H1 (cell line): Measurements from ENCODE around the gene ALG6. TPM values are rescaled to one million over a fixed set of nuclear protein-coding genes. Genes with fewer than 3 reads are reported as not detected.
A peak's percentile ranks its signal among the peaks of the same experiment; 100 is the strongest.

Experiments used
- CTCF ChIA-PET: fragments of 300-600 bp; sonication (Branson Sonifier 250); formaldehyde crosslinking; loops from one replicate; lab custom pipeline; 2021; ENCODE audit not compliant: partially characterized antibody; lab: Charles Lee
- POLR2A ChIA-PET: fragments of 300-600 bp; sonication (Branson Sonifier 250); formaldehyde crosslinking; loops from one replicate; lab custom pipeline; 2021; ENCODE audit warnings: inconsistent platforms; ENCODE audit not compliant: partially characterized antibody; lab: Charles Lee
- DNase-seq, 2 experiments: peaks; one replicate each; pipeline versions ENCODE4 v3.0.0 to v3.0.0-alpha.2; 2010 to 2022; ENCODE audit warnings: low spot score in 2 of 2, low read depth in 1 of 2, mixed read lengths in 1 of 2
- FAIRE-seq: peaks from 2 replicates; lab custom pipeline; 2011; peaks lifted over from hg19 to GRCh38; lab: Jason Lieb, UNC
- H2AFZ ChIP-seq: 2 replicates; pipeline ENCODE4 v1.8.1; 2012; ENCODE audit warnings: low read length, inconsistent platforms
- H2AK5ac ChIP-seq: 2 replicates; pipeline ENCODE4 v1.6.1; 2013; ENCODE audit warnings: low read depth, low read length
- H2BK120ac ChIP-seq: replicated peaks from 2 replicates; pipeline ENCODE3; 2013; ENCODE audit warnings: low read depth, low read length, inconsistent platforms
- H2BK12ac ChIP-seq: 2 replicates; pipeline ENCODE4 v1.6.1; 2013; ENCODE audit warnings: low read depth, low read length
- H2BK15ac ChIP-seq: 2 replicates; pipeline ENCODE4 v1.6.1; 2013; ENCODE audit warnings: low read length
- H2BK20ac ChIP-seq: 2 replicates; pipeline ENCODE4 v1.6.1; 2013; ENCODE audit warnings: low read length
- H2BK5ac ChIP-seq: 2 replicates; pipeline ENCODE4 v1.6.1; 2013; ENCODE audit warnings: low read depth, low read length
- H3K14ac ChIP-seq: 2 replicates; pipeline ENCODE4 v1.6.1; 2013; ENCODE audit warnings: inconsistent platforms; ENCODE audit not compliant: insufficient read length
- H3K18ac ChIP-seq: 2 replicates; pipeline ENCODE4 v1.6.1; 2013; ENCODE audit warnings: low read length; ENCODE audit errors: extremely low read depth
- H3K23ac ChIP-seq: 2 replicates; pipeline ENCODE4 v1.6.1; 2013; ENCODE audit warnings: inconsistent platforms; ENCODE audit not compliant: insufficient read length
- H3K23me2 ChIP-seq: 2 replicates; pipeline ENCODE4 v1.6.1; 2013; ENCODE audit warnings: low read depth, low read length
- H3K27ac ChIP-seq: 2 replicates; pipeline ENCODE4 v1.6.1; 2011; ENCODE audit warnings: low read depth, low read length, inconsistent platforms
- H3K27me3 ChIP-seq, 4 experiments: replicated peaks in 1 of 4; 1 replicate in 1 of 4; 2 replicates in 3 of 4; pipeline versions ENCODE4 v1.6.1 to v1.8.1; 2011 to 2013; ENCODE audit warnings: low read length in 3 of 4, mild to moderate bottlenecking in 3 of 4, inconsistent platforms in 2 of 4, mixed read lengths in 2 of 4, moderate library complexity in 1 of 4; ENCODE audit not compliant: control insufficient read depth in 3 of 4, insufficient read depth in 3 of 4; ENCODE audit errors: extremely low read depth in 1 of 4
- H3K36me3 ChIP-seq, 4 experiments: 2 replicates each; pipeline versions ENCODE4 v1.6.1 to v1.8.1; 2011 to 2013; ENCODE audit warnings: mild to moderate bottlenecking in 4 of 4, low read length in 3 of 4, moderate library complexity in 2 of 4, control low read depth in 1 of 4, inconsistent platforms in 1 of 4; ENCODE audit not compliant: insufficient read depth in 4 of 4, control insufficient read depth in 2 of 4
- H3K4ac ChIP-seq: replicated peaks from 2 replicates; pipeline ENCODE3; 2013; ENCODE audit warnings: low read length, low read depth, mixed read lengths, inconsistent platforms; ENCODE audit not compliant: insufficient read length
- H3K4me1 ChIP-seq, 4 experiments: replicated peaks in 1 of 4; 1 replicate in 1 of 4; 2 replicates in 3 of 4; pipeline versions ENCODE4 v1.6.1 to v1.8.1; 2011 to 2013; ENCODE audit warnings: low read length in 3 of 4, inconsistent platforms in 2 of 4, mixed read lengths in 1 of 4; ENCODE audit not compliant: insufficient read depth in 4 of 4, control insufficient read depth in 3 of 4
- H3K4me2 ChIP-seq, 2 experiments: 2 replicates each; pipeline versions ENCODE4 v1.6.1 to v1.8.1; 2011 to 2013; ENCODE audit warnings: low read depth in 2 of 2, low read length in 2 of 2, control low read depth in 1 of 2, inconsistent platforms in 1 of 2, mild to moderate bottlenecking in 1 of 2; ENCODE audit not compliant: insufficient read depth in 1 of 2
- H3K4me3 ChIP-seq, 4 experiments: fragments of 200-600, 300-600 bp in 1 of 4; sonication (generic), shearing (Covaris generic), sonication (Bioruptor Twin) in 1 of 4; 2 replicates each; pipeline versions ENCODE4 v1.5.1 to v1.8.1; 2011 to 2016; ENCODE audit warnings: low read length in 4 of 4, low read depth in 3 of 4, control low read depth in 2 of 4, inconsistent platforms in 2 of 4, mild to moderate bottlenecking in 2 of 4, mixed read lengths in 1 of 4, moderate library complexity in 1 of 4; ENCODE audit not compliant: insufficient read depth in 2 of 4; ENCODE audit errors: extremely low read depth in 1 of 4
- H3K56ac ChIP-seq: replicated peaks from 2 replicates; pipeline ENCODE3; 2013; ENCODE audit warnings: low read depth, mild to moderate bottlenecking, mixed read lengths, low read length, inconsistent platforms; ENCODE audit not compliant: insufficient read length
- H3K79me1 ChIP-seq: 2 replicates; pipeline ENCODE4 v1.6.1; 2013; ENCODE audit warnings: low read depth, low read length, control low read depth
- H3K79me2 ChIP-seq, 2 experiments: 2 replicates each; pipeline versions ENCODE4 v1.6.1 to v1.8.1; 2012 to 2013; ENCODE audit warnings: low read length in 2 of 2, mild to moderate bottlenecking in 2 of 2, inconsistent platforms in 1 of 2; ENCODE audit not compliant: insufficient read depth in 2 of 2, control insufficient read depth in 1 of 2
- H3K9ac ChIP-seq, 4 experiments: replicated peaks in 1 of 4; 1 replicate in 1 of 4; 2 replicates in 3 of 4; pipeline versions ENCODE4 v1.6.1 to v1.8.1; 2011 to 2013; ENCODE audit warnings: low read depth in 3 of 4, low read length in 3 of 4, control low read depth in 2 of 4, mild to moderate bottlenecking in 2 of 4, moderate library complexity in 2 of 4, inconsistent platforms in 1 of 4; ENCODE audit errors: extremely low read depth in 1 of 4
- H3K9me3 ChIP-seq, 2 experiments: 2 replicates each; pipeline versions ENCODE4 v1.6.1 to v1.8.1; 2012 to 2013; ENCODE audit warnings: mild to moderate bottlenecking in 2 of 2, moderate library complexity in 2 of 2, control low read depth in 1 of 2, inconsistent platforms in 1 of 2, low read depth in 1 of 2, low read length in 1 of 2, mixed read lengths in 1 of 2; ENCODE audit not compliant: insufficient read depth in 2 of 2
- H4K20me1 ChIP-seq, 2 experiments: replicated peaks in 1 of 2; 2 replicates each; pipeline versions ENCODE3 to v1.8.1; 2011 to 2013; ENCODE audit warnings: inconsistent platforms in 2 of 2, low read length in 2 of 2, mild to moderate bottlenecking in 1 of 2; ENCODE audit not compliant: insufficient read depth in 2 of 2, control insufficient read depth in 1 of 2
- H4K5ac ChIP-seq: 2 replicates; pipeline ENCODE4 v1.6.1; 2013; ENCODE audit warnings: low read length, low read depth, mixed read lengths, inconsistent platforms; ENCODE audit not compliant: insufficient read length
- H4K8ac ChIP-seq: 2 replicates; pipeline ENCODE4 v1.8.0; 2013; ENCODE audit warnings: mild to moderate bottlenecking, moderate library complexity, low read length, inconsistent platforms; ENCODE audit not compliant: insufficient read depth; ENCODE audit errors: extremely low read depth
- H4K91ac ChIP-seq: replicated peaks from 2 replicates; pipeline ENCODE3; 2013; ENCODE audit warnings: low read length, mixed read lengths, inconsistent platforms; ENCODE audit not compliant: insufficient read length
- CBX8 ChIP-seq: fragments of 300-800, 300-1000 bp; sonication (generic); IDR thresholded peaks from 2 replicates; pipeline ENCODE4 v1.7.1; 2016; ENCODE audit warnings: low read depth, low read length, borderline replicate concordance
- CREB1 ChIP-seq: IDR thresholded peaks from 2 replicates; pipeline ENCODE4 v1.6.1; 2012; ENCODE audit warnings: inconsistent platforms
- EGR1 ChIP-seq: IDR thresholded peaks from 2 replicates; pipeline ENCODE4 v1.6.1; 2011; ENCODE audit warnings: low read depth, low read length, borderline replicate concordance
- GTF2F1 ChIP-seq: IDR thresholded peaks from 2 replicates; pipeline ENCODE4 v1.6.1; 2012; ENCODE audit warnings: low read depth, low read length, improper control_type of control experiment, borderline replicate concordance
- JUND ChIP-seq: IDR thresholded peaks from 2 replicates; pipeline ENCODE4 v1.6.1; 2011; ENCODE audit warnings: mild to moderate bottlenecking, improper control_type of control experiment, low read length
- KDM1A ChIP-seq: fragments of 200-600, 300-600 bp; sonication (generic); IDR thresholded peaks from 2 replicates; pipeline ENCODE4 v1.7.1; 2016; ENCODE audit warnings: mild to moderate bottlenecking, low read length, borderline replicate concordance
- KDM5A ChIP-seq: fragments of 200-600 bp; IDR thresholded peaks from 2 replicates; pipeline ENCODE4 v1.7.1; 2012; ENCODE audit warnings: mild to moderate bottlenecking, low read length, inconsistent platforms, mixed read lengths
- RFX5 ChIP-seq: IDR thresholded peaks from 2 replicates; pipeline ENCODE4 v1.6.1; 2011; ENCODE audit warnings: low read depth, low read length, improper control_type of control experiment, borderline replicate concordance
- RNF2 ChIP-seq: fragments of 200-900, 300-1000 bp; sonication (generic); IDR thresholded peaks from 2 replicates; pipeline ENCODE4 v1.7.1; 2016; ENCODE audit warnings: borderline replicate concordance, low read depth, mild to moderate bottlenecking, antibody characterized with exemption, low read length; ENCODE audit not compliant: poor library complexity, severe bottlenecking; ENCODE audit errors: missing control alignments
- SAP30 ChIP-seq: fragments of 300-600 bp; sonication (generic); IDR thresholded peaks from 2 replicates; pipeline ENCODE4 v1.7.1; 2012; ENCODE audit warnings: low read length, moderate library complexity, mild to moderate bottlenecking, inconsistent platforms; ENCODE audit not compliant: insufficient read depth, insufficient replicate concordance
- SIX5 ChIP-seq: IDR thresholded peaks from 2 replicates; pipeline ENCODE4 v1.6.1; 2011; ENCODE audit warnings: mild to moderate bottlenecking, low read depth, low read length
- SRF ChIP-seq: IDR thresholded peaks from 2 replicates; pipeline ENCODE4 v1.6.1; 2011; ENCODE audit warnings: mild to moderate bottlenecking, low read depth, low read length, moderate library complexity
- TAF1 ChIP-seq: IDR thresholded peaks from 2 replicates; pipeline ENCODE4 v1.6.1; 2011; ENCODE audit warnings: mild to moderate bottlenecking, low read depth, low read length
- TEAD4 ChIP-seq: IDR thresholded peaks from 2 replicates; pipeline ENCODE4 v1.6.1; 2012; ENCODE audit warnings: low read depth, low read length, inconsistent platforms, mixed read lengths
- WGBS, 2 experiments: shearing (Covaris generic) in 1 of 2; methylation state at CpG; one replicate each; pipeline versions ENCODE4 v1.1.6 to v1.1.7; 2013 to 2015; ENCODE audit warnings: low lambda C conversion rate in 2 of 2, mixed read lengths in 2 of 2, inconsistent platforms in 1 of 2, low coverage in 1 of 2, missing lambda C conversion rate in 1 of 2; ENCODE audit not compliant: insufficient replicate concordance in 2 of 2, insufficient coverage in 1 of 2, insufficient read length in 1 of 2; ENCODE audit errors: extremely low coverage in 1 of 2, missing lambda C conversion rate in 1 of 2; 5-methylcytosine and 5-hydroxymethylcytosine counted together
- polyA plus RNA-seq, 7 experiments: library from polyadenylated mRNA; depleted of rRNA in 3 of 7; stranded (reverse) in 5 of 7; unstranded in 2 of 7; fragments of >200 nt in 5 of 7; fragments of 200-250 nt in 2 of 7; gene quantifications; 1 replicate in 5 of 7; 2 replicates in 1 of 7; 4 replicates in 1 of 7; pipeline versions ENCODE4 v1.2.1 to v1.2.3, GENCODE V29; 2011 to 2013; ENCODE audit warnings: missing spikeins in 2 of 7, mixed read lengths in 2 of 7
- total RNA-seq: library from RNA; stranded (reverse); fragmentation: NEBNext Ultra II Directional; extraction: Animal tissue kit (Norgen Biotek cat#: 25700); gene quantifications from 2 replicates; pipeline ENCODE4 v1.2.1, GENCODE V29; 2021

The ALG6 gene
- total and polyA plus RNA-seq, 2 of the 8 experiments (the other 6 are each of a cell fraction or from before 2014, with no cell fraction given), result 17.8 to 26.8 TPM

DNA sequence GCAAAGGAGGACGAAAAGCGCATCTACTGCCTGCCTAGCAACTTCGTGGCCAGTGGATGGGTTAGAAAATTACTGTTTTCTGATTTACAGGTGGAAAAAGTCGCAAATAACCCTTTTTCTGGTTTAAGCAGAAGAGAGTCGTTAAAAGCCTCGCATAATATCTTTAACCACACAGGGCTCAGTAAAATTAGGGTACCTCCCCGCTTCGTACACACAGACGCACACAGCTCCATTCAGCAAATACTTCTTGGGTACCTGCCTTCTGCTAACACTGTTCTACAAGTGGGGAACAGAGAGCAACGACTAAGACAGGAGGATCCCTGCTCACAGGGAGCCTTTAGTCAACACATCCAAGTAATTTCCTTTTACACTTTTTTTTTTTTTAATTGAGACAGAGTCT, 704 bp downstream of the ALG6 start:
- Histone ChIP-seq H4K8ac (peak overlapping the region; percentile 97; the same call in 1 of the 2 replicates), H2BK5ac (peak overlapping the region; percentile 97), H3K56ac (peak overlapping the region; percentile 88), H2BK15ac (no peak overlapping the region), H3K4me1 (peaks cover 0 to 5% (median 3%) of the 10 kb centered on the region in 4 experiments; a peak in 6 of 7 replicates), H3K4ac (peak overlapping the region; percentile 65), H3K9ac (peak overlapping the region; percentile 84 to 93 (median 90); a peak in 5 of 7 replicates), H3K9me3 (no peaks in the 10 kb centered on the region), H3K23ac (no peak overlapping the region), H3K4me3 (peak overlapping the region; percentile 78 to 88 (median 86)), H3K18ac (peak overlapping the region; percentile 99), H2BK12ac (no peak overlapping the region), H4K5ac (peak overlapping the region; percentile 99), H3K27me3 (peaks cover 0 to 4% (median 0%) of the 10 kb centered on the region in 4 experiments; a peak in 1 of 7 replicates), H3K23me2 (peaks cover 4% of the 10 kb centered on the region; the same call in 1 of the 2 replicates), H4K91ac (no peak overlapping the region), H2BK120ac (no peak overlapping the region), H3K36me3 (peaks cover 0 to 10% (median 0%) of the 10 kb centered on the region in 4 experiments; a peak in 3 of 8 replicates), H3K27ac (no peak overlapping the region), H3K4me2 (peak overlapping the region; percentile 87 to 94), H3K14ac (no peak overlapping the region), H2AK5ac (no peak overlapping the region), H3K79me1 (no peaks in the 10 kb centered on the region), H4K20me1 (no peaks in the 10 kb centered on the region), H3K79me2 (no peaks in the 10 kb centered on the region), H2AFZ (peak overlapping the region; percentile 91; the same call in 1 of the 2 replicates), H2BK20ac (no peak overlapping the region)
- ChIA-PET CTCF (interaction anchor here (0.8 to 1.2 kb wide), 7 partner anchors 8 to 363 kb away, joined by 3 to 5 read pairs (median 3); no protein-coding TSS in a partner anchor), POLR2A (interaction anchor here (0.9 to 1.7 kb wide), 4 partner anchors 9 to 68 kb away, joined by 3 to 7 read pairs (median 3); partner anchors contain the start of gene FOXD3)
- WGBS, 2 experiments, result 28% methylated on average over 10 of the region's 10 CpGs; no CpG with 5 or more reads in 1 of the 2 experiments
- FAIRE-seq (no peak), DNase-seq (no peak)
- TF ChIP-seq JUND (no peak), GTF2F1 (no peak), EGR1 (no peak), CBX8 (no peak), TAF1 (no peak), CREB1 (no peak), TEAD4 (no peak), KDM5A (no peak), RNF2 (no peak), KDM1A (no peak), RFX5 (no peak), SIX5 (no peak), SAP30 (no peak), SRF (no peak)
